ENCODE measurements around the gene LRMDA. TPM values are rescaled to one million over a fixed set of nuclear protein-coding genes. Genes with fewer than 3 reads are reported as not detected.

Gene LRMDA
- total RNA-seq, 1 donor from 2014 or later, result 5.2 TPM

DNA sequence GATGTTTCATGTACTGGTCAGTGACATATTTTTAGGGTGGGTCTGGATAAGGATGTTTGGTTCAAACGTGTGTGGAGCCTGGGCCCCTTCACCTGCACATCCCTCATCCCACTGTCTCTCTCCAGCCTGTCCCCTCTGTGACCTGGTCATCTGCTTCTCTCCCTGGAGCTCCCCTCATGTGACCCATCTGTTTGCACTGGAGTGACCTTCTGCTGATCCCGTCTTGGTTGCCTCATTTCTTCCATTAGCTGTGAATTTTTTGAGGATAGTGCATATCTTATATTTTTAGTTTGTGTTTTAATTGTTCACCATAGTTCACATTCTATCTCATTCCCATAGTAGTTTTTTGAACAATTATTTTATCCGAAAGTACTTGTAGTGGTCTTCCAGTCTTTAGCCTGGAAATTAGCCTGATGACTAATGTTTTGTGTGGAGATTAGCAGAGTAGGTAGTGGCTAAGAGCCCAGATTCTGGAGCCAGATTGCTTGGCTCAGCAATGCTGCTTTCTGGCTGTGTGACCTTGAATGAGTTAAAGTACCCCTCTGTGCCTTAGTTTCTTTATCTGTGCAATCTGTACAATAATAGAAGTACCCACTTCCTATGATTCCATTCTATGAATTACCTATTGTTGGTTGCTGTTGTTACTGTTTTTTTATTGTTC is 224.5 kb downstream of the LRMDA start:
- H3K36me3 ChIP-seq, result no peaks in the 10 kb centered on the region
- Mint-ChIP-seq H3K4me1 (peaks cover 15% of the 10 kb centered on the region), H3K36me3 (no peaks in the 10 kb centered on the region), H3K4me3 (no peak overlapping the region), H3K27me3 (ENCODE audit: insufficient read depth, low read depth) (peaks cover 10% of the 10 kb centered on the region), H3K27ac (no peak overlapping the region), H3K9me3 (no peaks in the 10 kb centered on the region)
- H3K9me3 ChIP-seq (ENCODE audit: low read depth), result no peaks in the 10 kb centered on the region
- no peaks in the 10 kb centered on the region for H3F3A ChIP-seq (ENCODE audit: low read depth)
- H3K4me2 ChIP-seq, result peak overlapping the region; percentile 2
- DNase-seq (ENCODE audit: low spot score), result no peak
- TF ChIP-seq, protein P1, sequence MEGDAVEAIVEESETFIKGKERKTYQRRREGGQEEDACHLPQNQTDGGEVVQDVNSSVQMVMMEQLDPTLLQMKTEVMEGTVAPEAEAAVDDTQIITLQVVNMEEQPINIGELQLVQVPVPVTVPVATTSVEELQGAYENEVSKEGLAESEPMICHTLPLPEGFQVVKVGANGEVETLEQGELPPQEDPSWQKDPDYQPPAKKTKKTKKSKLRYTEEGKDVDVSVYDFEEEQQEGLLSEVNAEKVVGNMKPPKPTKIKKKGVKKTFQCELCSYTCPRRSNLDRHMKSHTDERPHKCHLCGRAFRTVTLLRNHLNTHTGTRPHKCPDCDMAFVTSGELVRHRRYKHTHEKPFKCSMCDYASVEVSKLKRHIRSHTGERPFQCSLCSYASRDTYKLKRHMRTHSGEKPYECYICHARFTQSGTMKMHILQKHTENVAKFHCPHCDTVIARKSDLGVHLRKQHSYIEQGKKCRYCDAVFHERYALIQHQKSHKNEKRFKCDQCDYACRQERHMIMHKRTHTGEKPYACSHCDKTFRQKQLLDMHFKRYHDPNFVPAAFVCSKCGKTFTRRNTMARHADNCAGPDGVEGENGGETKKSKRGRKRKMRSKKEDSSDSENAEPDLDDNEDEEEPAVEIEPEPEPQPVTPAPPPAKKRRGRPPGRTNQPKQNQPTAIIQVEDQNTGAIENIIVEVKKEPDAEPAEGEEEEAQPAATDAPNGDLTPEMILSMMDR (IDR thresholded peaks at IDR 0.05), result no peak
- TF ChIP-seq EZH2phosphoT487 (IDR thresholded peaks at IDR 0.05) (no peak), EZH2 (IDR thresholded peaks at IDR 0.05) (no peak)
- H3K27me3 ChIP-seq, result no peaks in the 10 kb centered on the region
- H3K79me2 ChIP-seq (ENCODE audit: low read depth), result no peaks in the 10 kb centered on the region
- no peak overlapping the region for H3K4me3 ChIP-seq
- no peak overlapping the region for H3K9ac ChIP-seq
- no peak overlapping the region for H3K27ac ChIP-seq
- no peak overlapping the region for H2AFZ ChIP-seq (replicated peaks)
- H3K4me1 ChIP-seq, result peaks cover 21% of the 10 kb centered on the region
- H4K20me1 ChIP-seq (ENCODE audit: low read depth), result no peaks in the 10 kb centered on the region

DNA sequence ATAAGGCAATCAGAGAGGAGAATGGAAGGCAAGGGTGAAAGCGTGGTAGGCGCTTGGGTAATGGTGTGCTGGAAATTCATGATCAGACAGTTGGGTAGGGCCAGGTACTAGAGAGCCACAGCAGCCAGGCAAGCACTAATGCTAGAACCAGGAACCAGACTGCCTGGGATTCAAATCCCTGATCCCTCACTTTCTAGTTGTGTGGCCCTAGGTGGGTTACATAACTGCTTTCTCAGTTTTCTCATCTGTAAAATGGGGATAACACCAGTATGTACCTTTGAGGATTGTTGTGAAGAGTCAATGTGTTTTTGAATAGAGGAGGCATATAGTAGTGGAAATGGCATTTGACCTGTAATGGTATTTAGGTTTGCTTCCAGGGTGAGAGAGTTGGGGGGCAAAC is 225.9 kb downstream of the LRMDA start:
- H3K27me3 ChIP-seq, result no peaks in the 10 kb centered on the region
- H2AFZ ChIP-seq (replicated peaks), result no peak overlapping the region
- Mint-ChIP-seq H3K27ac (no peak overlapping the region), H3K36me3 (no peaks in the 10 kb centered on the region), H3K4me1 (peaks cover 16% of the 10 kb centered on the region), H3K27me3 (ENCODE audit: insufficient read depth, low read depth) (peaks cover 7% of the 10 kb centered on the region), H3K4me3 (no peak overlapping the region), H3K9me3 (no peaks in the 10 kb centered on the region)
- no peak overlapping the region for H3K27ac ChIP-seq
- H3K9ac ChIP-seq, result no peak overlapping the region
- DNase-seq (ENCODE audit: low spot score), result no peak
- no peaks in the 10 kb centered on the region for H4K20me1 ChIP-seq (ENCODE audit: low read depth)
- no peak overlapping the region for H3K4me3 ChIP-seq
- no peak overlapping the region for H3K4me2 ChIP-seq
- no peaks in the 10 kb centered on the region for H3F3A ChIP-seq (ENCODE audit: low read depth)
- H3K36me3 ChIP-seq, result no peaks in the 10 kb centered on the region
- no peak for TF ChIP-seq EZH2 (IDR thresholded peaks at IDR 0.05)
- TF ChIP-seq, protein P1 (IDR thresholded peaks at IDR 0.05), result no peak
- no peak for TF ChIP-seq EZH2phosphoT487 (IDR thresholded peaks at IDR 0.05)
- H3K4me1 ChIP-seq, result peaks cover 20% of the 10 kb centered on the region
- no peaks in the 10 kb centered on the region for H3K79me2 ChIP-seq (ENCODE audit: low read depth)
- no peaks in the 10 kb centered on the region for H3K9me3 ChIP-seq (ENCODE audit: low read depth)

DNA sequence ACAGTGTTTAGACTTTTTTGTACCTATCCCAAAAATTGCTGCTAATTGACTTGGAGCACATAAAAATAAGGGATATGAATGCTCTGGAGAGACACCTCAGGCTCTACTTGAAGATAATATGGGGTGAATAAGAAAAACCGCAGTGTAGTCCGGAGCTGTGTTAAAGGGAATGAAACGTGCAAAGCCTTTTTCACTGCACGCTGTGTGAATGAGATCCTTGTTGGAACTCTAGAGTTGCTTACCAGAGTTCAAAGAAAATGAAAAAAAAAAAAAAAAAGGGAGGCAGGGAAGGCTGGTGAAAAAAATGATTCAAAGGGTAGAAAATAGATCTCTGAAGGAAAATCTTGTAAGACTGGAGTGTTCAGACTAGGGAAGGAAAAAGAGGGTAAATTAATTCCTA is 226.6 kb downstream of the LRMDA start:
- Histone ChIP-seq H3K9ac (no peak overlapping the region), H3K36me3 (no peaks in the 10 kb centered on the region), H3K27me3 (no peaks in the 10 kb centered on the region), H3K4me3 (no peak overlapping the region), H4K20me1 (ENCODE audit: low read depth) (no peaks in the 10 kb centered on the region), H3K9me3 (ENCODE audit: low read depth) (no peaks in the 10 kb centered on the region), H3F3A (ENCODE audit: low read depth) (no peaks in the 10 kb centered on the region), H3K4me2 (no peak overlapping the region), H2AFZ (replicated peaks) (no peak overlapping the region), H3K27ac (no peak overlapping the region), H3K4me1 (peaks cover 17% of the 10 kb centered on the region), H3K79me2 (ENCODE audit: low read depth) (no peaks in the 10 kb centered on the region)
- Mint-ChIP-seq H3K9me3 (no peaks in the 10 kb centered on the region), H3K36me3 (no peaks in the 10 kb centered on the region), H3K4me3 (no peak overlapping the region), H3K27me3 (ENCODE audit: insufficient read depth, low read depth) (peaks cover 9% of the 10 kb centered on the region), H3K4me1 (peaks cover 16% of the 10 kb centered on the region), H3K27ac (no peak overlapping the region)
- TF ChIP-seq EZH2 (IDR thresholded peaks at IDR 0.05) (no peak), EZH2phosphoT487 (IDR thresholded peaks at IDR 0.05) (no peak)
- TF ChIP-seq, protein P1 (IDR thresholded peaks at IDR 0.05), result no peak
- no peak for DNase-seq (ENCODE audit: low spot score)

Measured in neural progenitor cell (in vitro differentiated cells).